Keratinocyte (primary cell): ENCODE results near the gene TNFRSF14. TPM values are rescaled to one million over a fixed set of nuclear protein-coding genes. Genes with fewer than 3 reads are reported as not detected.
A peak's percentile ranks its signal among the peaks of the same experiment; 100 is the strongest.

Experiments
- DNase-seq: peaks from one replicate; pipeline ENCODE4 v3.0.0-alpha.2; 2011; ENCODE audit warnings: low read depth, missing footprints, low spot score
- FAIRE-seq: peaks from 2 replicates; lab custom pipeline; 2011; peaks lifted over from hg19 to GRCh38; lab: Jason Lieb, UNC
- H2AFZ ChIP-seq: 2 replicates; pipeline ENCODE4 v1.6.0; 2012; ENCODE audit warnings: low read length, control low read depth, inconsistent platforms; ENCODE audit not compliant: control insufficient read depth
- H3K27ac ChIP-seq: 2 replicates; pipeline ENCODE4 v1.5.1; 2011; ENCODE audit warnings: low read length; ENCODE audit not compliant: control insufficient read depth, insufficient read depth
- H3K27me3 ChIP-seq: 3 replicates; pipeline ENCODE4 v1.6.0; 2011; ENCODE audit warnings: low read length; ENCODE audit not compliant: control insufficient read depth, insufficient read depth; ENCODE audit errors: extremely low read depth
- H3K36me3 ChIP-seq, 2 experiments: 2 replicates in 1 of 2; 3 replicates in 1 of 2; pipeline ENCODE4 v1.5.1; 2011; ENCODE audit warnings: low read length in 2 of 2, mild to moderate bottlenecking in 1 of 2; ENCODE audit not compliant: control insufficient read depth in 2 of 2, insufficient read depth in 2 of 2; ENCODE audit errors: extremely low read depth in 1 of 2
- H3K4me1 ChIP-seq: 3 replicates; pipeline ENCODE4 v1.5.1; 2011; ENCODE audit warnings: low read length; ENCODE audit not compliant: control insufficient read depth, insufficient read depth; ENCODE audit errors: extremely low read depth
- H3K4me2 ChIP-seq: 3 replicates; pipeline ENCODE4 v1.6.0; 2011; ENCODE audit warnings: low read depth, low read length; ENCODE audit not compliant: control insufficient read depth, insufficient read depth; ENCODE audit errors: extremely low read depth
- H3K4me3 ChIP-seq, 3 experiments: fragments of 200-600 bp in 1 of 3; sonication (generic) in 1 of 3; 2 replicates in 2 of 3; 3 replicates in 1 of 3; pipeline ENCODE4 v1.5.1; 2011 to 2016; ENCODE audit warnings: low read length in 3 of 3, mild to moderate bottlenecking in 3 of 3, control low read depth in 2 of 3, inconsistent platforms in 1 of 3, low read depth in 1 of 3, mixed read lengths in 1 of 3, mixed run types in 1 of 3, moderate library complexity in 1 of 3; ENCODE audit not compliant: control insufficient read depth in 2 of 3, insufficient read depth in 2 of 3; ENCODE audit errors: extremely low read depth in 1 of 3
- H3K79me2 ChIP-seq: 2 replicates; pipeline ENCODE4 v1.6.0; 2012; ENCODE audit warnings: low read length; ENCODE audit not compliant: control insufficient read depth, insufficient read depth
- H3K9ac ChIP-seq: 3 replicates; pipeline ENCODE4 v1.6.0; 2011; ENCODE audit warnings: low read length; ENCODE audit not compliant: control insufficient read depth, insufficient read depth; ENCODE audit errors: extremely low read depth
- H3K9me1 ChIP-seq: 3 replicates; pipeline ENCODE4 v1.6.0; 2011; ENCODE audit warnings: low read length; ENCODE audit not compliant: control insufficient read depth, insufficient read depth; ENCODE audit errors: extremely low read depth
- H3K9me3 ChIP-seq: 2 replicates; pipeline ENCODE4 v1.5.1; 2012; ENCODE audit warnings: low read depth, low read length; ENCODE audit not compliant: control insufficient read depth
- H4K20me1 ChIP-seq: 3 replicates; pipeline ENCODE4 v1.6.0; 2011; ENCODE audit warnings: low read length; ENCODE audit not compliant: control insufficient read depth, insufficient read depth; ENCODE audit errors: extremely low read depth
- EZH2 ChIP-seq: IDR thresholded peaks from one replicate; pipeline ENCODE4 v1.6.1; 2012; ENCODE audit warnings: inconsistent platforms, mild to moderate bottlenecking, low read length, moderate library complexity
- dilution Hi-C: fragments of 300-500 bp; cut with MboI; formaldehyde crosslinking; loops from one replicate; pipeline ENCODE4 v1.7.0; 2020; ENCODE audit warnings: low sequenced_read_pairs; ENCODE audit not compliant: extremely low pct_ligation_motif_present
- polyA plus RNA-seq, 5 experiments: library from polyadenylated mRNA; depleted of rRNA in 3 of 5; stranded (reverse) in 3 of 5; stranded (forward) in 1 of 5; unstranded in 1 of 5; fragments of >200 nt; gene quantifications; 1 replicate in 1 of 5; 2 replicates in 3 of 5; 3 replicates in 1 of 5; pipeline versions ENCODE4 v1.2.1 to v1.2.3, GENCODE V29; 2011 to 2012; ENCODE audit warnings: missing spikeins in 2 of 5, low read depth in 1 of 5, low replicate concordance in 1 of 5
- TF ChIP-seq, protein P1 (sequence below), 3 experiments: IDR thresholded peaks in 1 of 3; conservative IDR thresholded peaks in 1 of 3; optimal IDR thresholded peaks in 1 of 3; 2 replicates in 2 of 3; 3 replicates in 1 of 3; pipeline versions ENCODE3 to v1.5.1; 2011; ENCODE audit warnings: low read length in 3 of 3, mild to moderate bottlenecking in 3 of 3, moderate library complexity in 2 of 3, control low read depth in 1 of 3, inconsistent platforms in 1 of 3; ENCODE audit not compliant: insufficient read depth in 2 of 3; ENCODE audit errors: extremely low read depth in 1 of 3

Gene TNFRSF14
- polyA plus RNA-seq, 1 donor (not counting 4 experiments of a cell fraction or from before 2014, with no cell fraction given), result 5.2 TPM

GRCh38 chr1:2534687-2535441 is 21.3 kb upstream of the TNFRSF14 start:
- Histone ChIP-seq H3K4me3 (peak overlapping the region in 1 of 3 experiments; percentile 34), H2AFZ (no peak overlapping the region)

DNA sequence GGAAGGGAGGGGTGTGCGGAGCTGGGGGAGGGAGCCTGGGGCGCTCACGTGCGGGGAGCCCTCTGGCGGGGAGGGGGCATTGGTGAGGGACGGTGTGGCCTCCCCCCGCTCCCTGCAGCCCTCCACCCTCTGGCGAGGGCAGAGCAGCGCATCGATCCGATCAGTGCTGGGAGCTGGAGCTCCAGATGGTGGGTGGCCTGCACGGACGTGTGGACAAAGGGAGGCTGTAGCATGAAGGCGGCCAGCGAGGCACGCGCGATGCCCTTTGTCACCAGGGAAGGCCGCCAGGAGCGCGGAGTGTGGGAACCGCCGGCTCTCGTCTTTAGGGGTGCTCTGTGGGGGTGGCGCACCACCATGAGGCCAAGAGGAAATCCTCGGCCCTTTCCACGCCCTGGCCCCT is 20.7 kb upstream of the TNFRSF14 start:
- Histone ChIP-seq H3K9me3 (no peaks in the 10 kb centered on the region), H3K9me1 (no peaks in the 10 kb centered on the region), H3K79me2 (no peaks in the 10 kb centered on the region), H3K9ac (no peak overlapping the region), H3K4me2 (peak overlapping the region; percentile 68), H3K36me3 (no peaks in the 10 kb centered on the region), H3K27ac (peak overlapping the region; percentile 75), H2AFZ (no peak overlapping the region), H3K4me1 (peaks cover 67% of the 10 kb centered on the region), H4K20me1 (no peaks in the 10 kb centered on the region), H3K4me3 (no peak overlapping the region), H3K27me3 (no peaks in the 10 kb centered on the region)
- DNase-seq (no peak), FAIRE-seq (no peak)
- dilution Hi-C loops, result no loop called here
- TF ChIP-seq EZH2, result no peak
- TF ChIP-seq, protein P1, sequence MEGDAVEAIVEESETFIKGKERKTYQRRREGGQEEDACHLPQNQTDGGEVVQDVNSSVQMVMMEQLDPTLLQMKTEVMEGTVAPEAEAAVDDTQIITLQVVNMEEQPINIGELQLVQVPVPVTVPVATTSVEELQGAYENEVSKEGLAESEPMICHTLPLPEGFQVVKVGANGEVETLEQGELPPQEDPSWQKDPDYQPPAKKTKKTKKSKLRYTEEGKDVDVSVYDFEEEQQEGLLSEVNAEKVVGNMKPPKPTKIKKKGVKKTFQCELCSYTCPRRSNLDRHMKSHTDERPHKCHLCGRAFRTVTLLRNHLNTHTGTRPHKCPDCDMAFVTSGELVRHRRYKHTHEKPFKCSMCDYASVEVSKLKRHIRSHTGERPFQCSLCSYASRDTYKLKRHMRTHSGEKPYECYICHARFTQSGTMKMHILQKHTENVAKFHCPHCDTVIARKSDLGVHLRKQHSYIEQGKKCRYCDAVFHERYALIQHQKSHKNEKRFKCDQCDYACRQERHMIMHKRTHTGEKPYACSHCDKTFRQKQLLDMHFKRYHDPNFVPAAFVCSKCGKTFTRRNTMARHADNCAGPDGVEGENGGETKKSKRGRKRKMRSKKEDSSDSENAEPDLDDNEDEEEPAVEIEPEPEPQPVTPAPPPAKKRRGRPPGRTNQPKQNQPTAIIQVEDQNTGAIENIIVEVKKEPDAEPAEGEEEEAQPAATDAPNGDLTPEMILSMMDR (optimal IDR thresholded peaks at IDR 0.05 in 1 of 3, IDR thresholded peaks at IDR 0.05 in 1 of 3, conservative IDR thresholded peaks at IDR 0.05 in 1 of 3; ENCODE audit: extremely low read depth in 1 of 3, insufficient read depth in 2 of 3, low read length in 3 of 3), result no peak

More at GRCh38 chr1:2534687-2535441, 21.3 kb upstream of the TNFRSF14 start:
- H3K4me2 ChIP-seq, result peak overlapping the region; percentile 68
- no peaks in the 10 kb centered on the region for H3K27me3 ChIP-seq
- FAIRE-seq, result peak; percentile 100
- H3K9me3 ChIP-seq, result no peaks in the 10 kb centered on the region
- no peaks in the 10 kb centered on the region for H4K20me1 ChIP-seq
- H3K4me1 ChIP-seq, result peaks cover 70% of the 10 kb centered on the region
- peak overlapping the region; percentile 47 for H3K9ac ChIP-seq
- DNase-seq, result peak; percentile 92
- dilution Hi-C loops, result no loop called here
- H3K9me1 ChIP-seq, result no peaks in the 10 kb centered on the region
- TF ChIP-seq, protein P1 (optimal IDR thresholded peaks at IDR 0.05 in 1 of 3, IDR thresholded peaks at IDR 0.05 in 1 of 3, conservative IDR thresholded peaks at IDR 0.05 in 1 of 3; ENCODE audit: extremely low read depth in 1 of 3, insufficient read depth in 2 of 3, low read length in 3 of 3), result no peak
- no peak for TF ChIP-seq EZH2
- no peaks in the 10 kb centered on the region for H3K79me2 ChIP-seq
- H3K36me3 ChIP-seq, result no peaks in the 10 kb centered on the region
- H3K27ac ChIP-seq, result peak overlapping the region; percentile 75
